DOHH2 (cell line): Measurements from ENCODE around the gene FFAR3.

Experiments used
- H3F3A ChIP-seq: fragments of 200-600 bp; sonication (generic), shearing (Covaris generic); 2 replicates; pipeline ENCODE4 v1.6.0; 2016; ENCODE audit warnings: antibody characterized with exemption, mild to moderate bottlenecking; ENCODE audit not compliant: control insufficient read depth, insufficient read depth
- H3K27ac ChIP-seq: fragments of 200-600 bp; sonication (generic); 2 replicates; pipeline ENCODE4 v1.5.1; 2014; ENCODE audit warnings: low read depth, mild to moderate bottlenecking, low read length, moderate library complexity
- H3K27me3 ChIP-seq: fragments of 200-600 bp; sonication (generic); 2 replicates; pipeline ENCODE4 v1.6.1; 2014; ENCODE audit warnings: mild to moderate bottlenecking, low read length, mixed read lengths; ENCODE audit not compliant: control insufficient read depth
- H3K36me3 ChIP-seq: fragments of 200-600 bp; sonication (generic); 2 replicates; pipeline ENCODE4 v1.6.1; 2014; ENCODE audit warnings: mild to moderate bottlenecking, low read length, moderate library complexity, mixed read lengths; ENCODE audit not compliant: control insufficient read depth
- H3K4me1 ChIP-seq: fragments of 200-600 bp; sonication (generic); 2 replicates; pipeline ENCODE4 v1.6.1; 2014; ENCODE audit warnings: mild to moderate bottlenecking, low read length, mixed read lengths; ENCODE audit not compliant: control insufficient read depth
- H3K4me2 ChIP-seq: fragments of 200-600 bp; sonication (generic); 2 replicates; pipeline ENCODE4 v1.6.0; 2014; ENCODE audit warnings: mild to moderate bottlenecking, low read length, moderate library complexity
- H3K4me3 ChIP-seq: fragments of 200-600 bp; sonication (generic); 2 replicates; pipeline ENCODE4 v1.5.1; 2014; ENCODE audit warnings: mild to moderate bottlenecking, low read length, mixed read lengths
- H3K79me2 ChIP-seq: fragments of 200-600 bp; sonication (generic); 2 replicates; pipeline ENCODE4 v1.6.1; 2014; ENCODE audit warnings: mild to moderate bottlenecking, low read length, mixed read lengths; ENCODE audit not compliant: control insufficient read depth
- H3K9me2 ChIP-seq: fragments of 200-600 bp; sonication (generic); replicated peaks from 2 replicates; pipeline ENCODE4 v1.6.1; 2014; ENCODE audit warnings: mild to moderate bottlenecking, low read length, mixed read lengths; ENCODE audit not compliant: control insufficient read depth
- H3K9me3 ChIP-seq: fragments of 200-600 bp; sonication (generic); 2 replicates; pipeline ENCODE4 v1.6.1; 2014; ENCODE audit warnings: antibody characterized with exemption, low read length, mixed read lengths; ENCODE audit not compliant: control insufficient read depth, insufficient read depth
- H4K20me1 ChIP-seq: fragments of 200-600 bp; sonication (generic); 2 replicates; pipeline ENCODE4 v1.6.0; 2014; ENCODE audit warnings: low read depth, mild to moderate bottlenecking, antibody characterized with exemption, low read length, moderate library complexity; ENCODE audit not compliant: control insufficient read depth, insufficient read depth
- CTCF ChIP-seq: fragments of 200-600 bp; sonication (generic); IDR thresholded peaks from one replicate; pipeline ENCODE4 v1.5.1; 2014; ENCODE audit warnings: antibody characterized with exemption, mild to moderate bottlenecking, low read depth, low read length; ENCODE audit not compliant: poor library complexity, severe bottlenecking
- EZH2phosphoT487 ChIP-seq: fragments of 200-600 bp; sonication (generic); IDR thresholded peaks from 2 replicates; pipeline ENCODE4 v1.6.1; 2017; ENCODE audit warnings: borderline replicate concordance, mild to moderate bottlenecking, antibody characterized with exemption, low read length, moderate library complexity, mixed read lengths

FFAR3 gene

GRCh38 chr19:35313587-35313986 lies 44.7 kb upstream of the FFAR3 start:
- peaks cover 11% of the 10 kb centered on the region; the same call in 1 of the 2 replicates for H3F3A ChIP-seq
- H3K27me3 ChIP-seq = no peaks in the 10 kb centered on the region
- H3K4me3 ChIP-seq = peak overlapping the region; percentile 24
- H3K27ac ChIP-seq = peak overlapping the region; percentile 12
- no peaks in the 10 kb centered on the region for H3K9me2 ChIP-seq
- H3K36me3 ChIP-seq = no peaks in the 10 kb centered on the region
- peak overlapping the region; percentile 45 for H3K4me2 ChIP-seq
- no peaks in the 10 kb centered on the region for H4K20me1 ChIP-seq
- no peak for TF ChIP-seq CTCF
- TF ChIP-seq EZH2phosphoT487 = no peak
- H3K4me1 ChIP-seq = peaks cover 87% of the 10 kb centered on the region
- no peaks in the 10 kb centered on the region for H3K79me2 ChIP-seq
- H3K9me3 ChIP-seq = no peaks in the 10 kb centered on the region

- peak overlapping the region; percentile 12; the same call in 1 of the 2 replicates for H3K27ac ChIP-seq
- no peaks in the 10 kb centered on the region for H3K27me3 ChIP-seq
- H4K20me1 ChIP-seq = no peaks in the 10 kb centered on the region
- H3K4me1 ChIP-seq = peaks cover 87% of the 10 kb centered on the region
- no peaks in the 10 kb centered on the region for H3K36me3 ChIP-seq
- H3K9me2 ChIP-seq = no peaks in the 10 kb centered on the region
- H3K4me3 ChIP-seq = peak overlapping the region; percentile 24
- H3K9me3 ChIP-seq = no peaks in the 10 kb centered on the region
- H3K4me2 ChIP-seq = peak overlapping the region; percentile 45
- TF ChIP-seq EZH2phosphoT487 = no peak
- TF ChIP-seq CTCF = no peak
- no peaks in the 10 kb centered on the region for H3K79me2 ChIP-seq
- H3F3A ChIP-seq = peaks cover 11% of the 10 kb centered on the region; the same call in 1 of the 2 replicates
Observed at GRCh38 chr19:35314031-35314430, 44.2 kb upstream of the FFAR3 start.

GRCh38 chr19:35314858-35315470 lies 43.3 kb upstream of the FFAR3 start:
- Histone ChIP-seq H3K4me3 (no peak overlapping the region), H3K27me3 (no peaks in the 10 kb centered on the region), H3K36me3 (no peaks in the 10 kb centered on the region), H3K4me2 (peak overlapping the region; percentile 14; the same call in 1 of the 2 replicates), H3K27ac (peak overlapping the region; percentile 19; the same call in 1 of the 2 replicates), H3K9me2 (no peaks in the 10 kb centered on the region), H3K9me3 (no peaks in the 10 kb centered on the region), H4K20me1 (no peaks in the 10 kb centered on the region), H3F3A (peaks cover 17% of the 10 kb centered on the region), H3K4me1 (peaks cover 96% of the 10 kb centered on the region), H3K79me2 (no peaks in the 10 kb centered on the region)
- no peak for TF ChIP-seq CTCF
- no peak for TF ChIP-seq EZH2phosphoT487
